AG04449 (cell line): ENCODE measurements around the gene CD9.

Experiments used
- CTCF ChIA-PET: fragments of 350-600 bp; formaldehyde crosslinking; extraction: SDS; loops from one replicate; lab custom pipeline; 2021; ENCODE audit warnings: antibody characterized with exemption; lab: Yijun Ruan, JAX
- POLR2A ChIA-PET: fragments of 400-600, 350-600 bp; formaldehyde crosslinking; extraction: SDS; loops from one replicate; lab custom pipeline; 2020; ENCODE audit warnings: antibody characterized with exemption, inconsistent platforms; lab: Yijun Ruan, JAX
- DNase-seq: peaks from one replicate; pipeline ENCODE4 v3.0.0-alpha.2; 2010; ENCODE audit warnings: low read depth, low spot score
- H3K4me3 ChIP-seq: 2 replicates; pipeline ENCODE4 v1.5.1; 2011; ENCODE audit warnings: low read depth, mild to moderate bottlenecking, control low read depth, low read length
- CTCF ChIP-seq: IDR thresholded peaks from one replicate; pipeline ENCODE4 v1.5.1; 2011; ENCODE audit warnings: mild to moderate bottlenecking, moderate library complexity, low read length, control low read depth, inconsistent platforms; ENCODE audit not compliant: insufficient read depth; ENCODE audit errors: missing control alignments

Gene CD9

GRCh38 chr12:6262211-6262610, 62.0 kb downstream of the CD9 start:
- TF ChIP-seq CTCF, result no peak
- no peak for DNase-seq
- CTCF ChIA-PET, result interaction anchor here (1.5 kb wide), 1 partner anchor 274 kb away, joined by 4 read pairs; no protein-coding TSS in a partner anchor
- POLR2A ChIA-PET, result no interaction called here
- H3K4me3 ChIP-seq, result no peak overlapping the region

- ChIA-PET POLR2A (no interaction called here), CTCF (no interaction called here)
- TF ChIP-seq CTCF, result no peak
- no peak overlapping the region for H3K4me3 ChIP-seq
- DNase-seq, result no peak
Measured at GRCh38 chr12:6262623-6263022, 62.4 kb downstream of the CD9 start.

GRCh38 chr12:6263931-6264330, 63.7 kb downstream of the CD9 start:
- DNase-seq, result no peak
- POLR2A ChIA-PET, result no interaction called here
- CTCF ChIA-PET, result interaction anchor here (1.1 to 3.5 kb wide), 2 partner anchors 15 to 19 kb away, joined by 4 to 17 read pairs; no protein-coding TSS in a partner anchor
- TF ChIP-seq CTCF, result no peak
- H3K4me3 ChIP-seq, result no peak overlapping the region

- H3K4me3 ChIP-seq, result no peak overlapping the region
- ChIA-PET POLR2A (interaction anchor here (0.7 kb wide), 1 partner anchor 18 kb away, joined by 4 read pairs; no protein-coding TSS in a partner anchor), CTCF (interaction anchor here (1.1 to 3.5 kb wide), 2 partner anchors 15 to 18 kb away, joined by 4 to 17 read pairs; no protein-coding TSS in a partner anchor)
- TF ChIP-seq CTCF, result no peak
- DNase-seq, result no peak
Measured at GRCh38 chr12:6264402-6265037, 64.3 kb downstream of the CD9 start.

GRCh38 chr12:6265038-6265405, 64.8 kb downstream of the CD9 start:
- TF ChIP-seq CTCF, result no peak
- H3K4me3 ChIP-seq, result no peak overlapping the region
- DNase-seq, result no peak
- ChIA-PET CTCF (interaction anchor here (3.5 kb wide), 1 partner anchor 14 kb away, joined by 17 read pairs; no protein-coding TSS in a partner anchor), POLR2A (interaction anchor here (0.7 kb wide), 1 partner anchor 18 kb away, joined by 4 read pairs; no protein-coding TSS in a partner anchor)

- POLR2A ChIA-PET, result no interaction called here
- no peak for TF ChIP-seq CTCF
- no peak for DNase-seq
- H3K4me3 ChIP-seq, result no peak overlapping the region
- CTCF ChIA-PET, result interaction anchor here (3.5 kb wide), 1 partner anchor 12 kb away, joined by 17 read pairs; no protein-coding TSS in a partner anchor
Measured at GRCh38 chr12:6266541-6266966, 66.4 kb downstream of the CD9 start.
